ENCODE data around the gene GLOD5.

Gene GLOD5

DNA sequence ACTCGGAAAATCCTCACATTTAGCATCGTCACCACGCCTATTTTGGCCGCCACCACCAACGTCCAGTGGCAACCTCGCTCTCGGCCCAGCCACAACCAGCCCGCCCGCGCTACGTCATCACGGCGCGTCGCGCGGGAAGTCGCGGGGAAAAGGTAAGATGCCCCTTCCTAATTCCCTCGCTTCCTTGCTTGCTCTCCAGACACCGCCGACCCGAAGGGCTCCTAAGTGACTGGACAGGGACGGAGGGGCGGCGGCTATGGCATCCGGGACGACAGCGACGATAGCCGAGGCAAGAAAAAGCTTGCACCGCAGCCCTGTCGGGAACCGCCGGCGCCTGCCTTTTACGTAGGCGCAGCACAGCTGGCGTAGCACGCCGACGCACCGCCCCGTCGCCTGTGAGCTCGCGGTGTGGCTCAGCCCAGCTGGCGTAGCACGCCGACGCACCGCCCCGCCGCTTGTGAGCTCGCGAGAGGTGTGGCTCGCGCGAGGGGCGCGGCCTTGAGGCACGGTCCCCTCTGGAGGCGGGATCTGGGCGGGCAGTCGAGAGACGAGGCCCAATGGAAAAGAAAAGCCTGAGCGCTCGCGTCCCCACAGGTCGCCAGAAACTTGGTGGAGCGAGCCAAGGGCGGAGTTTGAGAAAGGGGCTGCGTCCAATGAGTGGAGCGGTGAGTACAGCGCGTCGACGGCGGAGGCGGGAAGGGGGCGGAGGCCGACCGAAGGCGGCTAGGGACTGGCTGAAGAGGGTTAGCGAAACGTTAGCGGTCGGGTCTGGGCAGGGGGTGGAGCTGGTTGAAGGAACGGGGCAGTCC, 39.9 kb downstream of the GLOD5 start, which contains the start of gene HDAC6 (continued):
- 0 out of 2 replicates have a peak, but pooled peaks have one; percentile 21 for TF ChIP-seq ZNF843 (tag by site-specific recombination; IDR thresholded peaks at IDR 0.05)
- TF ChIP-seq, protein P1, sequence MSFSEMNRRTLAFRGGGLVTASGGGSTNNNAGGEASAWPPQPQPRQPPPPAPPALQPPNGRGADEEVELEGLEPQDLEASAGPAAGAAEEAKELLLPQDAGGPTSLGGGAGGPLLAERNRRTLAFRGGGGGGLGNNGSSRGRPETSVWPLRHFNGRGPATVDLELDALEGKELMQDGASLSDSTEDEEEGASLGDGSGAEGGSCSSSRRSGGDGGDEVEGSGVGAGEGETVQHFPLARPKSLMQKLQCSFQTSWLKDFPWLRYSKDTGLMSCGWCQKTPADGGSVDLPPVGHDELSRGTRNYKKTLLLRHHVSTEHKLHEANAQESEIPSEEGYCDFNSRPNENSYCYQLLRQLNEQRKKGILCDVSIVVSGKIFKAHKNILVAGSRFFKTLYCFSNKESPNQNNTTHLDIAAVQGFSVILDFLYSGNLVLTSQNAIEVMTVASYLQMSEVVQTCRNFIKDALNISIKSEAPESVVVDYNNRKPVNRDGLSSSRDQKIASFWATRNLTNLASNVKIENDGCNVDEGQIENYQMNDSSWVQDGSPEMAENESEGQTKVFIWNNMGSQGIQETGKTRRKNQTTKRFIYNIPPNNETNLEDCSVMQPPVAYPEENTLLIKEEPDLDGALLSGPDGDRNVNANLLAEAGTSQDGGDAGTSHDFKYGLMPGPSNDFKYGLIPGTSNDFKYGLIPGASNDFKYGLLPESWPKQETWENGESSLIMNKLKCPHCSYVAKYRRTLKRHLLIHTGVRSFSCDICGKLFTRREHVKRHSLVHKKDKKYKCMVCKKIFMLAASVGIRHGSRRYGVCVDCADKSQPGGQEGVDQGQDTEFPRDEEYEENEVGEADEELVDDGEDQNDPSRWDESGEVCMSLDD (tag by site-specific recombination; IDR thresholded peaks at IDR 0.05), result no peak
- TF ChIP-seq ZNF501 (tag by site-specific recombination; IDR thresholded peaks at IDR 0.05), result peak; percentile 82
- TF ChIP-seq, protein P2, sequence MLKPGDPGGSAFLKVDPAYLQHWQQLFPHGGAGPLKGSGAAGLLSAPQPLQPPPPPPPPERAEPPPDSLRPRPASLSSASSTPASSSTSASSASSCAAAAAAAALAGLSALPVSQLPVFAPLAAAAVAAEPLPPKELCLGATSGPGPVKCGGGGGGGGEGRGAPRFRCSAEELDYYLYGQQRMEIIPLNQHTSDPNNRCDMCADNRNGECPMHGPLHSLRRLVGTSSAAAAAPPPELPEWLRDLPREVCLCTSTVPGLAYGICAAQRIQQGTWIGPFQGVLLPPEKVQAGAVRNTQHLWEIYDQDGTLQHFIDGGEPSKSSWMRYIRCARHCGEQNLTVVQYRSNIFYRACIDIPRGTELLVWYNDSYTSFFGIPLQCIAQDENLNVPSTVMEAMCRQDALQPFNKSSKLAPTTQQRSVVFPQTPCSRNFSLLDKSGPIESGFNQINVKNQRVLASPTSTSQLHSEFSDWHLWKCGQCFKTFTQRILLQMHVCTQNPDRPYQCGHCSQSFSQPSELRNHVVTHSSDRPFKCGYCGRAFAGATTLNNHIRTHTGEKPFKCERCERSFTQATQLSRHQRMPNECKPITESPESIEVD (tag by site-specific recombination; IDR thresholded peaks at IDR 0.05), result no peak
- no peak for TF ChIP-seq ZNF658 (tag by site-specific recombination; IDR thresholded peaks at IDR 0.05)
- TF ChIP-seq FEZF1 (tag by site-specific recombination; IDR thresholded peaks at IDR 0.05), result no peak
- TF ChIP-seq, protein P3, sequence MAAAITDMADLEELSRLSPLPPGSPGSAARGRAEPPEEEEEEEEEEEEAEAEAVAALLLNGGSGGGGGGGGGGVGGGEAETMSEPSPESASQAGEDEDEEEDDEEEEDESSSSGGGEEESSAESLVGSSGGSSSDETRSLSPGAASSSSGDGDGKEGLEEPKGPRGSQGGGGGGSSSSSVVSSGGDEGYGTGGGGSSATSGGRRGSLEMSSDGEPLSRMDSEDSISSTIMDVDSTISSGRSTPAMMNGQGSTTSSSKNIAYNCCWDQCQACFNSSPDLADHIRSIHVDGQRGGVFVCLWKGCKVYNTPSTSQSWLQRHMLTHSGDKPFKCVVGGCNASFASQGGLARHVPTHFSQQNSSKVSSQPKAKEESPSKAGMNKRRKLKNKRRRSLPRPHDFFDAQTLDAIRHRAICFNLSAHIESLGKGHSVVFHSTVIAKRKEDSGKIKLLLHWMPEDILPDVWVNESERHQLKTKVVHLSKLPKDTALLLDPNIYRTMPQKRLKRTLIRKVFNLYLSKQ (tag by site-specific recombination; IDR thresholded peaks at IDR 0.05; ENCODE audit: borderline replicate concordance), result no peak
- TF ChIP-seq ZXDB (tag by site-specific recombination; IDR thresholded peaks at IDR 0.05), result peak; percentile 96
- peak; percentile 89 for TF ChIP-seq ZNF76 (tag by site-specific recombination; IDR thresholded peaks at IDR 0.05; ENCODE audit: borderline replicate concordance, low read depth)
- TF ChIP-seq YY2 (tag by site-specific recombination; IDR thresholded peaks at IDR 0.05), result no peak; the same call in 1 of the 2 replicates
- TF ChIP-seq SP3 (tag by site-specific recombination; IDR thresholded peaks at IDR 0.05), result peak; percentile 94
- 0 out of 2 replicates have a peak, but pooled peaks have one; percentile 63 for TF ChIP-seq KLF7 (tag by site-specific recombination; IDR thresholded peaks at IDR 0.05; ENCODE audit: borderline replicate concordance)
- TF ChIP-seq ZNF629 (tag by site-specific recombination; IDR thresholded peaks at IDR 0.05), result peak; percentile 98
- TF ChIP-seq, protein P4, sequence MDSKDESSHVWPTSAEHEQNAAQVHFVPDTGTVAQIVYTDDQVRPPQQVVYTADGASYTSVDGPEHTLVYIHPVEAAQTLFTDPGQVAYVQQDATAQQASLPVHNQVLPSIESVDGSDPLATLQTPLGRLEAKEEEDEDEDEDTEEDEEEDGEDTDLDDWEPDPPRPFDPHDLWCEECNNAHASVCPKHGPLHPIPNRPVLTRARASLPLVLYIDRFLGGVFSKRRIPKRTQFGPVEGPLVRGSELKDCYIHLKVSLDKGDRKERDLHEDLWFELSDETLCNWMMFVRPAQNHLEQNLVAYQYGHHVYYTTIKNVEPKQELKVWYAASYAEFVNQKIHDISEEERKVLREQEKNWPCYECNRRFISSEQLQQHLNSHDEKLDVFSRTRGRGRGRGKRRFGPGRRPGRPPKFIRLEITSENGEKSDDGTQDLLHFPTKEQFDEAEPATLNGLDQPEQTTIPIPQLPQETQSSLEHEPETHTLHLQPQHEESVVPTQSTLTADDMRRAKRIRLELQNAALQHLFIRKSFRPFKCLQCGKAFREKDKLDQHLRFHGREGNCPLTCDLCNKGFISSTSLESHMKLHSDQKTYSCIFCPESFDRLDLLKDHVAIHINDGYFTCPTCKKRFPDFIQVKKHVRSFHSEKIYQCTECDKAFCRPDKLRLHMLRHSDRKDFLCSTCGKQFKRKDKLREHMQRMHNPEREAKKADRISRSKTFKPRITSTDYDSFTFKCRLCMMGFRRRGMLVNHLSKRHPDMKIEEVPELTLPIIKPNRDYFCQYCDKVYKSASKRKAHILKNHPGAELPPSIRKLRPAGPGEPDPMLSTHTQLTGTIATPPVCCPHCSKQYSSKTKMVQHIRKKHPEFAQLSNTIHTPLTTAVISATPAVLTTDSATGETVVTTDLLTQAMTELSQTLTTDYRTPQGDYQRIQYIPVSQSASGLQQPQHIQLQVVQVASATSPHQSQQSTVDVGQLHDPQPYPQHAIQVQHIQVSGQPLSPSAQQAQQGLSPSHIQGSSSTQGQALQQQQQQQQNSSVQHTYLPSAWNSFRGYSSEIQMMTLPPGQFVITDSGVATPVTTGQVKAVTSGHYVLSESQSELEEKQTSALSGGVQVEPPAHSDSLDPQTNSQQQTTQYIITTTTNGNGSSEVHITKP (tag by site-specific recombination; IDR thresholded peaks at IDR 0.05), result peak; percentile 62
- TF ChIP-seq WT1 (tag by site-specific recombination; IDR thresholded peaks at IDR 0.05), result peak; percentile 38; the same call in 1 of the 2 replicates
- 0 out of 2 replicates have a peak, but pooled peaks have one; percentile 42 for TF ChIP-seq ZNF10 (tag by site-specific recombination; IDR thresholded peaks at IDR 0.05)
- TF ChIP-seq ZNF157 (tag by site-specific recombination; IDR thresholded peaks at IDR 0.05), result no peak
- peak; percentile 86 for TF ChIP-seq ZBTB17 (tag by site-specific recombination; IDR thresholded peaks at IDR 0.05)
- TF ChIP-seq ZNF426 (tag by site-specific recombination; IDR thresholded peaks at IDR 0.05), result no peak
- no peak for TF ChIP-seq ZNF670 (tag by site-specific recombination; IDR thresholded peaks at IDR 0.05; ENCODE audit: low read depth)
- TF ChIP-seq ZNF19 (tag by site-specific recombination; IDR thresholded peaks at IDR 0.05; ENCODE audit: low read depth), result no peak
- TF ChIP-seq GLI4 (tag by site-specific recombination; IDR thresholded peaks at IDR 0.05), result 0 out of 2 replicates have a peak, but pooled peaks have one; percentile 71
- TF ChIP-seq, protein P5, sequence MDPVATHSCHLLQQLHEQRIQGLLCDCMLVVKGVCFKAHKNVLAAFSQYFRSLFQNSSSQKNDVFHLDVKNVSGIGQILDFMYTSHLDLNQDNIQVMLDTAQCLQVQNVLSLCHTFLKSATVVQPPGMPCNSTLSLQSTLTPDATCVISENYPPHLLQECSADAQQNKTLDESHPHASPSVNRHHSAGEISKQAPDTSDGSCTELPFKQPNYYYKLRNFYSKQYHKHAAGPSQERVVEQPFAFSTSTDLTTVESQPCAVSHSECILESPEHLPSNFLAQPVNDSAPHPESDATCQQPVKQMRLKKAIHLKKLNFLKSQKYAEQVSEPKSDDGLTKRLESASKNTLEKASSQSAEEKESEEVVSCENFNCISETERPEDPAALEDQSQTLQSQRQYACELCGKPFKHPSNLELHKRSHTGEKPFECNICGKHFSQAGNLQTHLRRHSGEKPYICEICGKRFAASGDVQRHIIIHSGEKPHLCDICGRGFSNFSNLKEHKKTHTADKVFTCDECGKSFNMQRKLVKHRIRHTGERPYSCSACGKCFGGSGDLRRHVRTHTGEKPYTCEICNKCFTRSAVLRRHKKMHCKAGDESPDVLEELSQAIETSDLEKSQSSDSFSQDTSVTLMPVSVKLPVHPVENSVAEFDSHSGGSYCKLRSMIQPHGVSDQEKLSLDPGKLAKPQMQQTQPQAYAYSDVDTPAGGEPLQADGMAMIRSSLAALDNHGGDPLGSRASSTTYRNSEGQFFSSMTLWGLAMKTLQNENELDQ (tag by site-specific recombination; IDR thresholded peaks at IDR 0.05; ENCODE audit: low read depth), result no peak
- no peak for TF ChIP-seq ZNF521 (tag by site-specific recombination; IDR thresholded peaks at IDR 0.05)
- TF ChIP-seq MZF1 (tag by site-specific recombination; IDR thresholded peaks at IDR 0.05; ENCODE audit: borderline replicate concordance), result no peak
- TF ChIP-seq, protein P6, sequence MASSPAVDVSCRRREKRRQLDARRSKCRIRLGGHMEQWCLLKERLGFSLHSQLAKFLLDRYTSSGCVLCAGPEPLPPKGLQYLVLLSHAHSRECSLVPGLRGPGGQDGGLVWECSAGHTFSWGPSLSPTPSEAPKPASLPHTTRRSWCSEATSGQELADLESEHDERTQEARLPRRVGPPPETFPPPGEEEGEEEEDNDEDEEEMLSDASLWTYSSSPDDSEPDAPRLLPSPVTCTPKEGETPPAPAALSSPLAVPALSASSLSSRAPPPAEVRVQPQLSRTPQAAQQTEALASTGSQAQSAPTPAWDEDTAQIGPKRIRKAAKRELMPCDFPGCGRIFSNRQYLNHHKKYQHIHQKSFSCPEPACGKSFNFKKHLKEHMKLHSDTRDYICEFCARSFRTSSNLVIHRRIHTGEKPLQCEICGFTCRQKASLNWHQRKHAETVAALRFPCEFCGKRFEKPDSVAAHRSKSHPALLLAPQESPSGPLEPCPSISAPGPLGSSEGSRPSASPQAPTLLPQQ (tag by site-specific recombination; IDR thresholded peaks at IDR 0.05), result peak; percentile 62

Measured in HEK293 (cell line).